ENCODE measurements around the gene CYP39A1.
"Not testable (repeated sequence)": the region's sequence is repeated elsewhere in the genome, so short reads cannot be mapped to it uniquely, and the experiment has no call there.

Gene CYP39A1

GRCh38 chr6:46648108-46648507, 4.5 kb downstream of the CYP39A1 start:
- not testable (repeated sequence) for DNase-seq

GRCh38 chr6:46645265-46645664, 7.4 kb downstream of the CYP39A1 start:
- DNase-seq: no peak

DNA sequence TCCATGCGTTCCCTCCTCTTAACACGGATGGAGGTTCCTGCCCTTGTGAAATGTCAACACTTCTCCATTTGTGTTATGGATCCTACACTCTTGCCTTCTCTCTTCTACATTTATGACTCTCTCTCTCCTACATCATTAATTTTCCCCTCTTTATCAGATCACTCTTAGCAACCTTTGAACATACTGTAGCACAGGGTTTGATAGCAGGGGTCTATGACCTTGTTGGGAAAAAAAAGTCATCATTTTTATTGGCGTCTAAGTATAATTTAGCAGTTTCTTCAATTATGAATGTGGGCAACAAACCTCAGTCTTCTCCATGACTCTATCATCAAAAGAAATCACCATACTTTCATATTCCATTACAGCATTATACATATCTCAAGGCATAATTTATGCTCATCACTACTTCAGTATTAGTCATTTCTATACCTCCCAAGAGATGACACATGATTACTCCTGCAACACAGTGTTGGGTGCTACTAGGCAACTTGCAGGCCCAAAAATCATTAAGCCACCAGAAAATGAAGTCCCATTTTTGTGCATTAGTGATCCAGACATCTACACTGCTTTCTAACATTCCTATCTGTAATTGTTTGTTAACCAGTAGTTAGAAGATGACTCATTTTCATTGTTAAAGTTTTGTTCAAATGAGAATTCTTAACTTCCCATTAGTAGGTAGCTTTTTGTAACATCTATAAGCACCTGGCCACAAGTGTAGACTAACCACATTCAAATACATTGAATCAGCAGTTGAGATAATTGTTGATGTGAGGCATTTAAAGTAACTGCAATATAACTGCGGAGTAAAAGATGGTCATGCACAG, 9.5 kb downstream of the CYP39A1 start:
- DNase-seq: no peak

GRCh38 chr6:46638650-46639049, 14.0 kb downstream of the CYP39A1 start:
- DNase-seq: no peak

- no peak for DNase-seq
These were observed 14.7 kb downstream of the CYP39A1 start for GRCh38 chr6:46637933-46638332.

- DNase-seq: no peak
These were observed 15.5 kb downstream of the CYP39A1 start for GRCh38 chr6:46637145-46637544.

DNA sequence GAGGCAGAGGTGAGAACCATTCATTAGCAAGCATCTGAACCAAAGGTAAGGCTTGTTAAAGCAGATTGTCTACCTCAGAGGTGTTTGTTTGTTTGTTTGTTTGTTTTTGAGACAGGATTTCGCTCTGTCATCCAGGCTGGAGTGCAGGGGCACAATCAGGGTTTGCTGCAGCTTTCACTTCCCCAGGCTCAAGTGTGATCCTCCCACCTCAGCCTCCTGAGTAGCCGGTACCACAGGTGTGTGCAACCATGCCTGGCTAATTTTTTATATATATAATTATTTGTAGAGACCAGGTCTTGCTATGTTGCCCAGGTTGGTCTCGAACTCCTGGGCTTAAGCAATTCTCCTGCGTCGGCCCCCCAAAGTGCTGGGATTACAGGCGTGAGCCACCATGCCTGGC, 17.2 kb downstream of the CYP39A1 start:
- DNase-seq: no peak

DNA sequence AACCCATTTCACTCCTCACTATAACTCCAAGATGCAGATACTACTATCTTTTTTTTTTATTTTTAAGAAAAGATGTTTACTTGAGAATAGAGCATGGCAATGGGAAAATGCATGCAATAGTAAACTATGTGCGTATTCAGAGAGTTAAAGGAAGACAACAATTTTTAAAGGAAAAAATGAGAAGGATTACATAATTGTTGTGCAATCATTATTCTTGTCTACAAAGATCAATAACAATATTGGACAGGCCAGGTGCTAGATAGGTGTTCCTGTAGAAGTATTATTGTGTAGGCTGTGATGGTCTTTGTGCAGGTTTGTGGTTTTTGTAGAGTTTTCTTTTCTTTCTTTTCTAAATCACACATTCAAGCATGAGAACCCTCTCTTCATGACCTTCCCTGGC, 20.6 kb downstream of the CYP39A1 start:
- DNase-seq: no peak

DNA sequence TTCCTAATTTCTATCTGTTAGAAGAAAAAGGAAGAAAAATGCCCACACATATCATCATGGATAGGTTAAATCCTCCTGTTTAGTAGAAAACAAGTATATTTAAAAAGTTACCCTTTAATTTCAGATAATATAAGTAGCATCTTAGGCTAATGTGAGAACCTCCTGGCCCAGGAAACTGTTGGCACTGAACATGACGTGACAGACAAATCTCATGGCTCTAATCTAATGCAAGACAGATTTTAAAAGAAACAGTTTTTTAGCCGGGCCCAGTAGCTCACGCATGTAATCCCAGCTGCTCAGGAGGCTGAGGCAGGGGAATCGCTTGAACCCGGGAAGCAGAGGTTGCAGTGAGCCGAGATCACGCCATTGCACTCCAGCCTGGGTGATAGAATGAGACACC, 22.9 kb downstream of the CYP39A1 start:
- no peak for DNase-seq

DNA sequence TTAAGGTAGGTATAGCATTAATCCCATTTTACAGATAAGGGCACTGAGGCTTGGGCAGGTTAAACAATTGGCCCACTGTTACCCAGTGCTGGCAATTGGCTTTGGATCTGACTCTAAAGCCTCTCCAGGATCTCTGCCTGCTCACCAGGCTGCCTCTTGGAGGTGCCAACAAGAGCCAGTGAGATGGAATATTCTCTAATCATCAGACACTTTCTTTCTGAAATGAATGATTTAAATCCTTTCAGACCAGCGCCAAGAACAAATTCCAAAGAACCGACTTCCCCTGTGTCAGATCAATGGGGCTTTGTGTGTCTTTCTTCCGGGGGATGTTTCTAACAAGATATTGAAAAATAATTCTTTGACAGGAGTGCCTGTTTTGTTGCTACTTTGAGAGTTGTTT, 23.6 kb downstream of the CYP39A1 start:
- DNase-seq: no peak

DNA sequence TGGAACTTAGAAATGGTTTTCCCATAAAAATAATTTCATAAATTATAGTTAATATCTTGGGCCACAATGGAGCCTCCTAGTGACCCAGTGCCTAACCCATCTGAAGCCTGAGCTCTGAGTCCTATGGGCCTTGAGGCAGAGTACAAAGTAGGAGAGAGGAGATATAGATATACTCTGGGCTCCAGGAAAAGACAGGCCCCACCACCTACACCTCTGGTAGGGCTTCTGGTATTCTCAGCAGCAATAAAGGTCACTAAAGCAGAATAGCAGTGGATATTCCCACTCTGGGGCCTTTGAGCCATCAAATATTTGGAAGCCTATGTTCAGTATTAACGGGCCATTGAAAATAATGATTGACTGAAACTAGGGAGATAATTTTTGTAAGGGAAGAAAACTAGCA, 24.1 kb downstream of the CYP39A1 start:
- no peak for DNase-seq

- DNase-seq: no peak
These were observed 25.6 kb downstream of the CYP39A1 start for GRCh38 chr6:46626976-46627375.

GRCh38 chr6:46626228-46626909, 26.2 kb downstream of the CYP39A1 start:
- DNase-seq: peak; percentile 14

- no peak for DNase-seq
These were observed 33.9 kb downstream of the CYP39A1 start for GRCh38 chr6:46618726-46619125.

DNA sequence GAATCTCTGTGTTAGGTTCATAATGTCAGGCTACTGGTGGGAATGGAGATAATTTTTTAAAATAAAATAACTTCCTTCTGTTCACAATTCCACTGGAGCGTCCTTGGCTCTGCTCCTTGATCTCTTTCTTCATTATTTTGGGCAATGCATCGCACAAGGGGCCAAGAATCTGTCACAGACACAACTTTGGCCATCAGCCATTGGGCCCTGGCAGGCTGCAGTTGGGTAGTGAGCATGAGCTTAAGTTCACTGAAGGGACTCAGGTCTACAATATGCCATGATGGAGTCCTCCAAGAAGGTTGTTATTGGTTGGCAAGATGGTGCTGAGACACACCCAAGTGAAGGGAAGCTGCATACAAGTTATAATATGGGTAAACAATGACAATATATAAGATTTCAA, 40.0 kb downstream of the CYP39A1 start:
- no peak for DNase-seq

DNA sequence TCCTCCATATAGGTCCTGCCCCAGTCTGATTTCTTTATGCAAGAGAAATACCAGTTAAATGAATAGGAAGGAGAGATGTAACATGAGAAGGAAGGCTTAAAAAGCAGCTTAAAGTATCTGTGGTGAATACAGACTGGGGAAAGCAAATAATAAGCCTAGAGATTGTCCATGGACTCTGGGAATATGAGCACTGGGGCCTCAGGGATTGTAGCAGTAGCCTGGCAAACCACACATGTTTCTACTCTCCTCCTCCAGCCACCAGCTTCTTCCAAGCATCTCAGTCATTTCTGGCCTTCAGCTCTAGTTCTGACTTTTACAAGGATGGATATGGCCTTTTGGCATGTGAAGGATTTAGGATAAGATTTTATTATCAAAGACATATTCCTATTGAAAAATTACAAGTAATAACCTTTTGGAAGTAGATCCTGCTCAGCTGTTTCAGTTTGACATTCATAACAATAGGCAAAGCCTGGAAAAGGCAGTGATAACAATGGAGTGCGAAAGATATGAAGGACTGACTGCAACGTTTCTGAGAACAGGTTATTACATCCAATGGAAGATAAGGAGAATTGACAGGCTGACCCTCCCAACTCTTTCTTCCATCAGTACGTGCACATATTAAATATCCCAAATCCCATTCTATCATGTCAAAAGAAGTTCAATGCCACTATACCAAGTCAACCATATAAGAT, 41.6 kb downstream of the CYP39A1 start:
- no peak for DNase-seq

- DNase-seq: no peak
These were observed 46.3 kb downstream of the CYP39A1 start for GRCh38 chr6:46606338-46606737.

DNA sequence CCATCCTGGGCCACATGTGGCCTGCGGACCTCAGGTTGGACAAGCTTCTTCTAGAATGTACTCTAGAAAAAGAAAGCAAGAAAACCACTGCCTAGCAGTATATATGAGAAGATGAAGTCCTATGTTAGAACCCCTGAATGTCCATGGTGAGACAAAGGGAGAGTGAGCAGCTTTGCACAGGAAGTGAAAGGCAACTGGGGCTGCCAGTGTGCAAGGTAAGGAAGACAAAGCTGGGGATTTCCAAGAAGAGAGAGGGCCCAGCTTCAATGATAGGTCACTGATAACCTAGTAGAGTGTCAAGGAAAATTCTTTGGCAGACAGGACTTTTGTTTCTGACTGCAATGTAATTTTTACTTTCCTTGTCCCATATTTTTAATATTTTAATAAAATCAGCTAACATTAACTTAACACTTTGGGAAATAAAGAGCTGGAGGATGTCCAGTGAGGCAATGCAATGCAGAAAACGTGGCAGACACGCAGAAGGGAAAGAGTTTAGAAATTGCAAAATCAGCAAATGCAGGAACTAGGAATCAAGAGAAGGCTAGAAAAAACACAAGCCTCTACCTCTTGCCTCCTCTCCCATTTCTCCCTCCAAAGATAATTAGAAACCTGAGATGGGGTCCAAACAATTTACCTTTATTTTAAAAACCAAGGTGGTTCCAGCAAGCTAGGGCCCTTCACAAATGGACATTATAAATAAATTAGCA, 47.4 kb downstream of the CYP39A1 start:
- no peak for DNase-seq

GRCh38 chr6:46598215-46598614, 54.4 kb downstream of the CYP39A1 start:
- no peak for DNase-seq

DNA sequence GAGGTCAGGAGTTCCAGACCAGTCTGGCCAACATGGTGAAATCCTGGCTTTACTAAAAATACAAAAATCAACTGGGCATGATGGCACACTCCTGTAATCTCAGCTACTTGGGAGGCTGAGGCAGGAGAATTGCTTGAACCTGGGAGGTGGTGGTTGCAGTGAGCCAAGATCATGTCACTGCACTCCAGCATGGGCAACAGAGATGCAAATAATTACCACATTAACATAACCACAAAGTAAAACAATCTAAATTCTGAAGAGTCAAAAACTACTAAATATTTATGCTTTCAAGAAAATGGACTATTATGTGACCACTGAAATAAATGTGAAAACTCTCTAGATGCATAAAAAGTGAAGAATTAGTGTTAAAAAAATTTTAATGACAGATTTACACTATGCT, 59.9 kb downstream of the CYP39A1 start:
- no peak for DNase-seq

- DNase-seq: no peak
These were observed 60.6 kb downstream of the CYP39A1 start for GRCh38 chr6:46592046-46592445.

DNA sequence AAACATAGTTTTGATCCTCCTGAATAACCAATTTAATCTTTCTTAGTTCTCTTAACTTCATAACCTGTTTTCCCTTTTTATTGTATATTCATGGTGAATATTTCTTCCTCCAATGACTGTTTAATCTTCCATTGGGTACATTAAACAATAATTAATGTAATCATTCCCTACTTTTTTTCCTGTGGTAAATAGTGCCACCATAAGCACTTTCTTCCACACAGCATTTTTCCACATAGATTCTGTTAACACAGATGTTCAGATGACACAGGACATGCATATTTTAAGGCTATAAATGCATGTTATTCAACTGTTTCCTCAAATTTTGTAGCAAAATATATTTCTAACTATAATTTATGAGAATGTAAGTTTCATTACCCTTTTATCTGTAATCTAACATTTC, 61.9 kb downstream of the CYP39A1 start:
- no peak for DNase-seq

GRCh38 chr6:46586906-46587305, 65.7 kb downstream of the CYP39A1 start:
- no peak for DNase-seq
